GM21390 (cell line): ENCODE measurements around the gene DLG1.
"Not testable (repeated sequence)": the region's sequence is repeated elsewhere in the genome, so short reads cannot be mapped to it uniquely, and the experiment has no call there.

Source experiments
- ATAC-seq: cut with Tn5 transposase; IDR thresholded peaks from one replicate; pipeline ENCODE4 v1.9.1; 2021; ENCODE audit not compliant: unreplicated experiment

Gene DLG1

DNA sequence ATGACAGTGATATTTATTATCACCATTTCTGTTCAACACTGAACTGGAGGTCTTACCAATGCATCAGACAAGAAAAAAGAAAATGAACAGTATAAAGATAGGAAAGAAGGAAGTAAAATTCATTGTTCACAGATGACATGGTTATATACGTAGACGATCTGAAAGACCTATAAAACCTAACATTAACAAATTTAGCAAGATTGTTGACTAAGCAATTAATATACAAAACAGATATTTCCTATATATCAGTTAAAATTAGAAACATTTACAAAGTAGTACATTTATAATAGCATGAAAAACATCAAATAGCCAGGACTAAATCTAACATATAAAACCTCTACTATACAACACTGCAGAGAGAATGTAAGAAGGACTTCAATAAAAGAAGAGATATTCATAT is 176.0 kb downstream of the DLG1 start:
- ATAC-seq = no peak

DNA sequence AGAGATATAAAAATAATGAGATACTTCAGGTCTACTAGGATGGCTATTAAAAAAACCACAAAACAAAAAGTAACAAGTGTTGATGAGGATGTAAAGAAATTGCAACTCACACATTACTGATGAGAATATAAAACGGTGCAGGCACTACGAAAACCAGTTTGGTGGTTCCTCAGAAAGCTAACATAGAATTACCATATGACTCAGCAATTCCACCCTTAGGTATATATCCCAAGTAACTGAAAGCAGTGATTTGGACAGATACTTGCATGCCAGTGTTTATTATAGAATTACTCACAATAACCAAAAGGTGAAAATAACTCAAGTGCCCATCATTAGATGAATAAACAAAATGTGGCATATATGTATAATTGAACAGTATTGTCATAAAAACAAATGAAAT is 181.3 kb downstream of the DLG1 start:
- ATAC-seq = no peak

DNA sequence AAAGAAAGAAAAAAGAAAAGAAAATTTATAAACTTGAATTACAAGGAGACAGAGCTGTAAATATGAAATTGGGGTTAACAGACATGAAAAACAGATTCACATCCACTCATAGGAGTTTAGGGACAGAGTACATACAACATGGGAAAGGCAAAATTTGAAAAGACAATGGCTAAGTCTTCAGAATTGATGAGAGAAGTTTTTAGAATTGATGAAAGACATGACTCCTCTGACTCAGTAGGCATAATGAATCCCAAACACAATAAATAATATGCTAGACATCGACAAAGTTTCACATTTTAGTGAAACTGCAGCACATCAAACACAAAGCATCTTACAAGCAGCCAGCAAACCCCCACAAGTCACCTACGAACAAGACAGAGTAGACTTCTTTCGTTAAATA is 184.4 kb downstream of the DLG1 start:
- ATAC-seq = no peak

DNA sequence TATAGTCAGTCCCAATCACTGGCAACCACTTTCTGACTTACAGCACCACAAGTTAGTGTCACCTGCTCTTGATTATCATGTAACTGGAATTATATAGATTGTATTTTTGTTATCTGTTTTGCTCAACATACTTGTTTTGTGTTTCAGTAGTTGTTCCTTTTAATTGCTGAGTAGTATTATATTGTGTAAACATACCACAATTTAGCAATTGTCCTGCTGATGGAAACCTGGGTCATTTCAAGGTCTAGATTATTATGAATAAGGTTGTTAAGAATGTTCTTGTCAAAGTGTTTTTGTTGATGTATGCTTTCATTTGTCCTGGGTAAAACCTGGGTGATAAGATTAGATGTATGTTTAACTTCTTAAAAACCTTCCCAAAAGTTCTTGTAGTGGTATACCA is 186.7 kb downstream of the DLG1 start:
- ATAC-seq = no peak

DNA sequence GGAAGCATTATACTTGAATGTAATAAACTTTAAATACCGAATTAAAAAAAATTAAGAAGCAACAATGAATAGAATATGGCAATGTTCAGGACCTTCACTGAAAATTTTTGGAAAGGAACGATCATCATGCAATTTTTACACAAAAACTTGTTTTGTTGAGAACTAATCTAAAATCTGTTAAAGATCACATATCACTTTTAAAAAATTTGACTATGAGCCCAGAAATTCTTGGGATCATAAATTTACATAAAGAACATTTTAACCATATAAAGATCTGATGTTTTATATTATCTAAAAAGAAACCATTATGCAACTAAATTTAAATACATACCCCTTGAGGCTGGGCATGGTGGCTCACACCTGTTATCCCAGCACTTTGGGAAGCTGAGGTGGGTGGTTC is 192.6 kb downstream of the DLG1 start:
- no peak for ATAC-seq

DNA sequence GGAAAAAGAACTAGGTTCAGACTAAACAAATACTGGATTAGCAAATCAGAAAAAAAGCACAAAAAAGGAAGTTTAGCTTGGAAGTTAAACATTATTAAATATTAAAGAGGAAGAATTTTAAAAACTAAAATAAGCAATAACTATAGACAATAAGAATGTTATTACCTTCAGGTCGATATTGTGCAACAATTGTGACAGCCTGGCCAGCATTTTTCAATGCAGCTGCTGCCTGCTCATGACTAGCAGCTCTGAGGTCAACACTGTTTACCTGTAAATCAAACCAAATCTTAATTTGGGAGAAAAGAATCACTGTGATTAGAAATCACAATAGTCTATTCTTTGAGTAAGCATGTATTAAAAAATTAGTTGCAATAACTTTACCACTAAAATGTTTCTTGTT is 193.7 kb downstream of the DLG1 start:
- ATAC-seq = no peak

- ATAC-seq = no peak
These were observed 194.6 kb downstream of the DLG1 start for GRCh38 chr3:197103766-197104165.

GRCh38 chr3:197093871-197094270 is 204.5 kb downstream of the DLG1 start:
- ATAC-seq = no peak

- ATAC-seq = no peak
These were observed 210.0 kb downstream of the DLG1 start for GRCh38 chr3:197088370-197088769.

GRCh38 chr3:197085137-197085536 is 213.3 kb downstream of the DLG1 start:
- no peak for ATAC-seq

DNA sequence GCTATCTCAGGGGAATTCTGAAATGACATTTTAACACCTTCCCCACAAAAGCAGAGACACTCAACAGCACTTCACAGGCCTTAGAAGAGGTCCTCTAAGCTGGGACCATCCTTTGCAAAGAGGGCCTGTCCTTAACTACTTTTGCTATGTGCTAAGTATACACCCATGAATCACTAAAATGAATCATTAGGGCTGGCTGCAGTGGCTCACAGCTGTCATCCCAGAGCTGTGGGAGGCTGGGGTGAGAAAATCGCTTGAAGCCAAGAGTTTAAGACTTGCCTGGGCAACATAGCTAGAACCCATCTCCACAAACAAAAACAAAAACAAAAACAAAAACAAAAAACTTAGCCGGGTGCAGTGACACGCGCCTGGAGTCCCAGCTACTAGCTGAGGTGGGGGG is 214.9 kb downstream of the DLG1 start:
- no peak for ATAC-seq

DNA sequence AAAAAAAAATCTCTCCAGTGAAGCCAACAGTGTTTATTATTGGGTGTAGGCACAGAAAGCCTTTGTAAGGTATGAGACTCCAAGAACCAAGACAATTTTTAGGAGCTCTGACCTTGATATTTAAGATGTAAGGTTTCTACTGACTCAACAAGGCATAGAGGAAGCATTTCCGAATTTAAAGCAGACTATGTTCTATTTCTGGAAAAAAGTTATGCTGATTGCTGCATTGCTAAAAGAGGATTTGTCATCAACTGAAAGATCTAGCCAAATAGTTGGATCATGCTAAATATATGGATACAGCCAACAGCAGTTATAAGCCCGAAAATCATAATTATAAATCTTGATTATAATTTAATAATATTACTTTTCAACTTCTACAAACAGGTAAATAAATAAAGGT is 215.5 kb downstream of the DLG1 start:
- ATAC-seq = no peak

GRCh38 chr3:197080344-197080743 is 218.1 kb downstream of the DLG1 start:
- no peak for ATAC-seq

DNA sequence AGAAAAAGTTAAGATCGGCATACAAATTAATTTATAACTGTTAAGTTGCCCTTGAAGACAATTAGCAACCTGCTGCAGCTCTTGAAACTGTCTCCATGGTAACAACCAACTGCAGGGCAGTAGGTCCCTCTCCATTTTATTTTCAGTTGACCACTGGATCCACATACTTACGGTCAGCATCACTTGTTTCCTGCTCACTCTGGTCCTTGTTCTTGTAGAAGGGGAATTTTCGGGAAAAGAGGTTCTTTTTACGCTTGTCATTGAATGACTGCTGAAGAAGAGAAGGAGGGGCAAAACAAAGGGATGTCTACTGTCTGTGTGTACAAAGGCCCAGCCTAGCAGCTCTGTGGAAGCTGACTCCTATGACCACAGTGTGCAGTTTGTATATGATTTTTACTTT is 222.0 kb downstream of the DLG1 start:
- ATAC-seq = no peak

DNA sequence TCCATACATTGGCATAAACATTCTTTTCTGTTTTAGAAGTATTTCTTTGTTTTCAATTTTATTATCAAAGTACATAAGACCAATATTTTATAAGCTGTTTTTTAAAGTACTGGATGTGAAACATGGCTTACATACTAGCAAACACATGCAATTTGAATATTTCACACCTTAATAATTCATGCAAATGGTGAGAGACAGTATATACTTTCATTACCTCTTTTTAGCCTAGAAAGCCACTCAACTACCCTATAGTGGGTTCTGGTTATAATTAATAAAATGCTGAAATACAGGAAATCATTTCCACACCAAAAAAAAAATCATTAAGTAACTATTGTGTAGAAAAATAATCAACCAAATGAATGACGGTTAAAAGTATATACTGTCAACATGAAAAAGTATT is 230.3 kb downstream of the DLG1 start:
- no peak for ATAC-seq

DNA sequence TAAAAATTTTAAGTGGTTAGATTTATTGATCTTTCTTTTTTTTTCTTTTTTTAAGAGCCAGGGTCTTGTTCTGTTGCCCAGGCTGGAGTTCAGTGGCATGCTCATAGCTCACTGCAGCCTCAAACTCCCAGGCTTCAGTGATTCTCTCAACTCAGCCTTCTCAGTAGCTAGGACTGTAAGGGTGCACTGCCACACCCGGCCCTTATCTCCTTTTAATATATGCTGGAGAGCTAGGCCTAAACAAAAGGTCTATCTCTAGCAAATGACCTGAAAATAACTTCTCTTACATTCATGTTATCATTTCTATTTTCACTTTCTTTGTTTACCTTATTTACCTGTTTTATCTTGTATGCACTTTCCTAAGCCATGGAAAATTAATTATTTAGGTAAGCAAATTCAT is 233.6 kb downstream of the DLG1 start:
- ATAC-seq = no peak

DNA sequence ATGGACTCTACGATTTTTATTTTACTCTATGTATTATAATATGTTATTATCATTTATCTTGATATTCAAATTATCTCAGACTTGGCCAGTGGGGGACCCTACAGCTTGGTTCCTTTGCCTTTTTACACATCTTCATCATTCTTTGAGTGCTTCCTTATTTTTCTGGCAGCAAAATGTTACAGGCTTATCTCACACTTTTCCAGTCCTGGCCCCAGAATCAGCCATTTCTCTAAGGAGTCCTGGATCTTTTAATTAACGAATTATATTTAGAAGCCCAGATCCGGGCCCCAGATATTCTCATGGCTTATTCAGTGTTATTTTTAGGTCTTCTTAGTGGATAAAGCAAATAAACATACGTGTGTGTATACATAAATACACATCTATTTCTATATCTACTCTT is 236.0 kb downstream of the DLG1 start:
- ATAC-seq = no peak

GRCh38 chr3:197051637-197052036 is 246.8 kb downstream of the DLG1 start:
- ATAC-seq = not testable (repeated sequence)

GRCh38 chr3:197050511-197050910 is 247.9 kb downstream of the DLG1 start:
- no peak for ATAC-seq

GRCh38 chr3:197042539-197042938 is 255.9 kb downstream of the DLG1 start:
- no peak for ATAC-seq

GRCh38 chr3:197041875-197042488 is 256.4 kb downstream of the DLG1 start:
- ATAC-seq = no peak

GRCh38 chr3:197040658-197041057 is 257.8 kb downstream of the DLG1 start:
- no peak for ATAC-seq

GRCh38 chr3:197038679-197039462 is 259.5 kb downstream of the DLG1 start:
- no peak for ATAC-seq
